ENCODE data around the gene PRKAR1B. TPM values are rescaled to one million over a fixed set of nuclear protein-coding genes. Genes with fewer than 3 reads are reported as not detected.

Gene PRKAR1B
- total and polyA plus RNA-seq, 5 donors: 20.7 to 38.3 (median 23.8) TPM

DNA sequence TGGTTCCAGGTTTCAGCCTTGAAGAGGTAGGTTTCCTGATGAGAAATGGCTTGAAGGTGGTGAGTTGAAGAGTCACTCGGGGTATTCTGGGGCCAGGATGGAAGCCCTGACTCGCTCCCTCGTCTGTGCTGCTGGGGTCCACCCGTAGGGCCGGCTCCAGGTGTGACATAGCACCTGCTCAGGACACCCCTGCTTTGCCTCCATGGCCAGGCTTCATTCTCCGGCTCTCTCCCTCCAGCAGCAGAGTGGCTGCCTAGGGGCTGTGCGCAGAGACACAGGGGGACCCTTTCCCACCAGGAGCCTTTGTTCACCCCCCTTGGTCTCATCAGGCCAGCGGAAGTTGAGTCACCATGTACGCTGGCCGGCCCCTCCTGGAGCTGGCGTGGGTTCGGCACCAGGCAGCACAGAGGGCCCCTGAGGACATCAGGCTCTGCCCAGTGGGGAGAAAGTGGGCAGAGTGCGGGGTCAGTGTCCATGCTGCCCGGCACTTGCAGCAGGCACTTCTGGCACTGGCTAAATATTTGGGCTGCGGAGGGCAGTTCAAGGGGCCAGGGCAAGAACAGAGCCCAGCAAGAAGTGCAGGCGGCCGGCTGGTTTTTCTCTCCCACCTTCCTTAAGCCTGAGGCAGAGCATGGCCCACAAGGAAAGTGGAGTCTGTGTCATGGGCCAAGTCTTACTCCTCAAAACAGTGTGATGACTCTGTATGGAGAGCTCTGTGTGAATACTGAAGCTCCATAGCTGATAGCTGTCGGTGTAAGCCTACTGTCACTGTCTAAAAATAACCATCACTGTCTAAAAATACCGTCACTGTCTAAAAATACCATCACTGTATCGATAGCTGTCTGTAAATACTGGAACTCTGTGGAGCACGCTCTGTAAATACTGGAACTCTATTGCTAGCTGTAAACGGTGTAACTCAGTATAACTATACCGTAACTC is 3.7 kb upstream of the PRKAR1B start:
- Histone ChIP-seq H3K27ac (ENCODE audit: low read length) (peak overlapping the region; percentile 93), H3K9me3 (ENCODE audit: control insufficient read depth, low read length) (no peaks in the 10 kb centered on the region), H3K4me1 (ENCODE audit: control insufficient read depth, insufficient read depth, low read length) (peaks cover 5% of the 10 kb centered on the region), H3K4me3 (ENCODE audit: low read length) (no peak overlapping the region), H3K27me3 (ENCODE audit: control insufficient read depth, insufficient read depth) (no peaks in the 10 kb centered on the region)
- intact Hi-C loops (cut with DNase I): loop anchor here in 2 of 4 donors (5.0 to 10.0 kb wide), 2 partner anchors 213 to 216 kb away; partner anchors contain the start of gene PDGFA (in 2 of the 2)
- 65% methylated on average over 23 of the region's 23 CpGs for WGBS
- ATAC-seq (peak; percentile 59 to 63), DNase-seq (no peak)

DNA sequence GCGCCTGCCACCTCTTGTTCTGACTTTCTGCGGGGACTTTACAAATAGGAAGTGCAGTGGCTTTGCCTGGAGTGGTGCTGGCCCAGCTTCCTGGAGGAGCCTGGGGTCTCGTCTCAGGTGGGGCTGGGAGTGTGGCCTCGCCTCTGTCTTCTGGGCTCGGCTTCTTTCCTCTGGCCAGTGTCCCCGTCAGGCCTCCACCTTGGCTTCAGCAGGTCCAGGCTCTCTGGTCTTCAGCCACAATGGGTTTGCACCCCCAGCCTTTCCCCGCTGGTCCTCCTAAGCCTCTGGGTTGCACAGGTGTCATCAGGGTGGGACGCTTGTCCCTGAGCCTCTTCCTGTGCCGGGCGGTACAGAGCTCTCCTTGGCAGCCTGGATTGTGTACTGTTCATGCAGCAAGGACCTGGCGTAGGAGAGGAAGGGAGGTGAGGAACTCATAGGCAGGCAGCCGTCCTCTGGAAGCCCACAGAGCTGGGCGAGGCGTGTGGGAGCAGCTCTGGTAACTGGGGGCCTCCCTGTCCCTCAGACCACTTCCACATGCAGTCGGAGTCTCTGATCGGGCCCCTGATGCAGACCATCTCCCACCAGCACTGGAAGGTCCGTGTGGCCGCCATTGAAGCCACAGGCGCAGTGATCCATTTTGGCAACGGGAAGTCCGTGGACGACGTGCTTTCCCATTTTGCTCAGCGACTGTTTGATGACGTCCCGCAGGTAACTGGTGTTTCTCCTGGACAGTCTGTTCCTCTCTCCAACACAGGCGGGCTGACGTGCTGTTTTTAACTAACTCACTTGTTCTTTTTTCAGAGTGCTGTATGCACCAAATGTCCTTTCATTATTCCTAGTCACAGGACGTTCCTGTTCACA is 2.3 kb upstream of the PRKAR1B start:
- H3K4me1 ChIP-seq (ENCODE audit: control insufficient read depth, insufficient read depth, low read length): peaks cover 5% of the 10 kb centered on the region
- WGBS: 92% methylated on average over 29 of the region's 29 CpGs
- no peak overlapping the region for H3K27ac ChIP-seq (ENCODE audit: low read length)
- intact Hi-C loops (cut with DNase I): loop anchor here in 1 of 4 donors (10.0 kb wide), 1 partner anchor 205 kb away; no protein-coding TSS in a partner anchor
- no peaks in the 10 kb centered on the region for H3K27me3 ChIP-seq (ENCODE audit: control insufficient read depth, insufficient read depth)
- ATAC-seq: no peak
- DNase-seq: no peak
- no peaks in the 10 kb centered on the region for H3K9me3 ChIP-seq (ENCODE audit: control insufficient read depth, low read length)
- H3K4me3 ChIP-seq (ENCODE audit: low read length): no peak overlapping the region

DNA sequence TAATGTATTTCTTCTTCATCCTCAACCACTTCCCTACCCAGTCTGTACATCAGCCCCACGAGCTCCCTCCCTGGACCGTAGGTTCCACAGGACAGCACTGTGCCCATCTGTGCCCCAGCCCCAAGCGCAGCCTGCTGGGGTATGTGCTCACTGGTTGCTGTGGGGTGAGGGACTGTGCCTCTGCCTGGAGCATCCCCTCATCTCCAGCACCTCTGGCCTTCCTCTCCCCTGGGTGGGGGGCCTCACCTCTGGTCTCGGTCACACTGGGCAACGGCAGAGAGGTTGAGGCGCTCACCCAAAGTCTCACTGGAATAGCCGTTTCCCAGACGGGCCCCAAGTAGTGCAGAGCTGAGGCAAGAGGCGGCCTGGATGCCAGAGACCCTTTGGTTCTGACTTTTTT is 1.5 kb upstream of the PRKAR1B start:
- no peak for DNase-seq
- Histone ChIP-seq H3K27ac (ENCODE audit: low read length) (no peak overlapping the region), H3K27me3 (ENCODE audit: control insufficient read depth, insufficient read depth) (no peaks in the 10 kb centered on the region), H3K9me3 (ENCODE audit: control insufficient read depth, low read length) (no peaks in the 10 kb centered on the region), H3K4me1 (ENCODE audit: control insufficient read depth, insufficient read depth, low read length) (peaks cover 5% of the 10 kb centered on the region), H3K4me3 (ENCODE audit: low read length) (no peak overlapping the region)
- ATAC-seq: no peak
- 83% methylated on average over 9 of the region's 9 CpGs for WGBS
- intact Hi-C loops (cut with DNase I): loop anchor here in 1 of 4 donors (10.0 kb wide), 1 partner anchor 204 kb away; no protein-coding TSS in a partner anchor

DNA sequence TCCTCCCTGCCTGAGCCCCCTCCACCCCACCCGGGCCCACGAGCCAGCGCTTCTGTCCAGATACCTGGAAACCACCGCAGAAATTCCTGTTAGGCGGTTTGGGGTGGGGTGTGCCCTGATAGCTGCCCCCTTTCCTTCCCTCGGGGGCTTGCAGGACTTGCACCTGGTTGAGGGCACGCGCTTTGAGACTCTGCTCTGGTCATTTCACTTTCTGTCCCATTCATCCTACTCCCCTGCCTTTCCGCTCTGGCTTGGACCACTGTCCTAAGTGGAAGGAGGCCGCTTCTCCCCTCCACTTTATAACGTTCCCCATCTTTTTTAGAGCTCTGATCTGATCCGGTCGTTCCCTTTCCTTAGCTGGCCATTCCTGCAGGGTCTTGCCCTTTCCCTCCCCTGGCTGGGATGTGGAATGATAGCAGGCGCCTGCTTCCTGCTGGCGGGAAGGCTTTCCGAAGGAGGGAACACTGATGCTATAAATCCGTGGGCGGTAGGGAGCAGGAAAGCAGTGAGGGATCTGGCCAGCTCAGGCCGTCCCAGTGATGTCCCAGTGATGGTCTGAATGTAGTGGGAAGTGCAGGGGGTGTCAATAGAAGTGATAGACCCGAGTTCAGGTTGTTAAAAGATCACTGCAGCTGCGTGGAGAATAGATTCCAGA is 852 bp upstream of the PRKAR1B start:
- WGBS: 20% methylated on average over 21 of the region's 21 CpGs
- Histone ChIP-seq H3K27me3 (ENCODE audit: control insufficient read depth, insufficient read depth) (no peaks in the 10 kb centered on the region), H3K4me3 (ENCODE audit: low read length) (peak overlapping the region; percentile 92), H3K9me3 (ENCODE audit: control insufficient read depth, low read length) (no peaks in the 10 kb centered on the region), H3K4me1 (ENCODE audit: control insufficient read depth, insufficient read depth, low read length) (peaks cover 5% of the 10 kb centered on the region), H3K27ac (ENCODE audit: low read length) (no peak overlapping the region)
- ATAC-seq (no peak), DNase-seq (no peak)
- intact Hi-C loops (cut with DNase I): loop anchor here in 1 of 4 donors (10.0 kb wide), 1 partner anchor 203 kb away; no protein-coding TSS in a partner anchor

DNA sequence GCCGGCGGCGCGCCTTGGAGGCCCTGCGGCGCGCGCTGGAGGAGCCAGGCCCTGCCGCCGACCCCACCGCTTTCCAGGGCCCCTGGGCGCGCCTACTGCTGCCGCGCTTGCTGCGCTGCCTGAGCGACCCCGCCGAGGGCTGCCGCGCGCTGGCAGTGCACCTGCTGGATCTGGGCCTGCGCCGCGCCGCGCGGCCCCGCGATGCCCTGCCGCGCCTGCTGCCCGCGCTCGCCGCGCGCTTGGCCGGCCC is 302 bp downstream of the PRKAR1B start:
- H3K27me3 ChIP-seq (ENCODE audit: control insufficient read depth, insufficient read depth): no peaks in the 10 kb centered on the region
- peak overlapping the region; percentile 39 for H3K27ac ChIP-seq (ENCODE audit: low read length)
- no peak for DNase-seq
- no peaks in the 10 kb centered on the region for H3K9me3 ChIP-seq (ENCODE audit: control insufficient read depth, low read length)
- H3K4me3 ChIP-seq (ENCODE audit: low read length): peak overlapping the region; percentile 92
- ATAC-seq: no peak
- WGBS: under 1% methylated on average over 39 of the region's 39 CpGs
- peaks cover 5% of the 10 kb centered on the region for H3K4me1 ChIP-seq (ENCODE audit: control insufficient read depth, insufficient read depth, low read length)
- intact Hi-C loops (cut with DNase I): loop anchor here in 1 of 4 donors (10.0 kb wide), 1 partner anchor 202 kb away; no protein-coding TSS in a partner anchor

DNA sequence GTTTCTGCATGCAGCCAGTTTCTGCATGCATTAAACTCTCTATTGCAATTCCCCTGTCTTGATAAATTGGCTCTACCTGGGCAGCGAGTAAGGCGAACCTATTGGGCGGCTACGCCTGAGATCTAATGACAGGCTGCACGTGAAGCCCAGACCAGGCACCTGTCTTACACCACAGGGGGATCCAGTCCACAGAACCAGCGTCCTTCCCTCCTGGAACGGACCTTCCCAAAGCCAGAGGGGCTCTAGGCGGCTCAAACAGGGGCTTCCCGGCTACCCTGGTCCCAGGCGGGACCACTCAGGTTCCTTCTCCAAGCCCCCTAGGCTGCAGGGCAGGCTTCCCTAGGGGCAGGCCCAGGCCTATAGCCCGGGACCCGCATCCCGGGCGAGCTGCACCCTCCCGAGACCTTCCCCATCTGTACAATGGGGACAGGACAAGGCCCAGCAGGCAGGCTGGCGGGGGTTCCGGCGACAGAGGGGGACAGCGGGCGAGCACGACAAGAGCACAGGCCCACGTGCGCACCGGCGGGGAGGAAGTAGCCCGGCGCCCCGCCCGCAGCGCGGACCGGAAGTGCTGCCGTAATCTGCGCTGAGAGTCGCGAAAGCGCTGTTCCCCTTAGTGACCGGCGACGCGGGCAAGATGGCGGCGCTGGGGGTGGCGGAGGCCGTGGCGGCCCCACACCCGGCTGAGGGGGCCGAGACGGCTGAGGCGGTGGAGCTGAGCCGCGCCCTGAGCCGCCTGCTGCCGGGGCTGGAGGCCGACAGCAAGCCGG is 812 bp downstream of the PRKAR1B start, which contains the start of gene DNAAF5:
Gene DNAAF5, plus strand, starts transcription at position 616 of the 770 bp plus-strand sequence. Its CDS starts 22 bp downstream, at position 638.
- intact Hi-C loops (cut with DNase I): loop anchor here in 1 of 4 donors (10.0 kb wide), 1 partner anchor 201 kb away; no protein-coding TSS in a partner anchor
- no peaks in the 10 kb centered on the region for H3K9me3 ChIP-seq (ENCODE audit: control insufficient read depth, low read length)
- ATAC-seq (peak; percentile 93 to 94), DNase-seq (peak; percentile 90 to 95 (median 94))
- no peaks in the 10 kb centered on the region for H3K27me3 ChIP-seq (ENCODE audit: control insufficient read depth, insufficient read depth)
- peak within 1 kb of the TSS; percentile 46 for H3K27ac ChIP-seq (ENCODE audit: low read length)
- 8% methylated on average over 56 of the region's 56 CpGs for WGBS
- peaks cover 5% of the 10 kb centered on the region for H3K4me1 ChIP-seq (ENCODE audit: control insufficient read depth, insufficient read depth, low read length)
- peak within 1 kb of the TSS; percentile 92 for H3K4me3 ChIP-seq (ENCODE audit: low read length)

DNA sequence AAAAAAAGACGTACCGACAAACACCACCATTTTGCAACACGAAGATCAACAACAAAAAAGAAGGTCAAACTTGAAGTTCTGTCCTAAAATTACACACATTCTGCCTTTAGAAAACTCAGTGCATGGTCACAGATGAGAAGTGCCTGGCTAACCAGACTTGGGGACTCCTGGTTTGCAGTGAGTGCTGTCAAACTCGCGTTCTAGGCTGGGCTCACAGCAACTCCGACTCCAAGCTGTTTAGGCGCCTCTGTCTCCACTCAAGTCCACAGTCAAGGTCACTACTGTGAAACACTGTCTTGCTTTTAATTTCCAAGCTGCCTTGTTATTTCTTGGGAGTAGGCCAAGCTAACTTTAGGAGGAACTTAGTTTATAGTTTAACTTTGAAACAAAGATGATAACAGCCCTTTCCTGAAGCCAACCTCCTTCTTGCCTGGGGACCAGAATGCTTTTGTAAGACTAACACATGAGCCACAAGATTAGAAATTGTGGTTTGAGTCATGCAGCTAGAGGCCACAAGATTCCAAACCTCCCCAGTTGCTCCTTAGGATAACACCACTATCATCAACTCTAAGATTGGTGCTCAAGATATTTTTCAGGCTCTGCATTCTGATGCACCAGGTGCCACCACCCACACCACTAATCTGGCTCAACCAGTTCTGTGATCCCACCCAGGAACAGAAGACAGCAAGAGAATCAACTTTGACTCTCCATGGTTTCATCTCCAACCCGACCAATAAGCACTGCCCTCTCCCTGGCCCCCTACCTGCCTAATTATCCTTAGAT is 1.7 kb downstream of the PRKAR1B start:
- no peak for DNase-seq
- Histone ChIP-seq H3K4me1 (ENCODE audit: control insufficient read depth, insufficient read depth, low read length) (peaks cover 5% of the 10 kb centered on the region), H3K27me3 (ENCODE audit: control insufficient read depth, insufficient read depth) (no peaks in the 10 kb centered on the region), H3K9me3 (ENCODE audit: control insufficient read depth, low read length) (no peaks in the 10 kb centered on the region), H3K27ac (ENCODE audit: low read length) (no peak overlapping the region), H3K4me3 (ENCODE audit: low read length) (no peak overlapping the region)
- ATAC-seq: no peak
- intact Hi-C loops (cut with DNase I): loop anchor here in 1 of 4 donors (10.0 kb wide), 1 partner anchor 201 kb away; no protein-coding TSS in a partner anchor
- WGBS: 86% methylated on average over 8 of the region's 8 CpGs

DNA sequence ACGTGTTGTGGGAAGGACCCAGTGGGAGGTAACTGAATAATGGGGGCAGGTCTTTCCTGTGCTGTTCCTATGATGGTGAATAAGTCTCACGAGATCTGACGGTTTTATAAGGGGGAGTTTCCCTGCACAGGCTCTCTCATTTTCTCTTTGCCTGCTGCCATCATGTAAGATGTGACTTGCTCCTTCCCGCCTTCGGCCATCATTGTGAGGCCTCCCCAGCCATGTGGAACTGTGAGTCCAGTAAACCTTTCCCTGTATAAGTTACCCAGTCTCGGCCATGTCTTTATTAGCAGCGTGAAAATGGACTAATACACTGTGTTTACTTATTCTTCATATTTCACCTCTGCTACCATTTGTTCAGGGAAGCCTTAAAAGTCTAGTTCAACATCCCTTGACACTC is 2.8 kb downstream of the PRKAR1B start:
- 90% methylated on average over 7 of the region's 7 CpGs for WGBS
- intact Hi-C loops (cut with DNase I): loop anchor here in 1 of 4 donors (10.0 kb wide), 1 partner anchor 199 kb away; no protein-coding TSS in a partner anchor
- no peaks in the 10 kb centered on the region for H3K27me3 ChIP-seq (ENCODE audit: control insufficient read depth, insufficient read depth)
- H3K4me1 ChIP-seq (ENCODE audit: control insufficient read depth, insufficient read depth, low read length): peaks cover 5% of the 10 kb centered on the region
- no peak for DNase-seq
- H3K9me3 ChIP-seq (ENCODE audit: control insufficient read depth, low read length): no peaks in the 10 kb centered on the region
- no peak overlapping the region for H3K27ac ChIP-seq (ENCODE audit: low read length)
- ATAC-seq: no peak
- no peak overlapping the region for H3K4me3 ChIP-seq (ENCODE audit: low read length)

DNA sequence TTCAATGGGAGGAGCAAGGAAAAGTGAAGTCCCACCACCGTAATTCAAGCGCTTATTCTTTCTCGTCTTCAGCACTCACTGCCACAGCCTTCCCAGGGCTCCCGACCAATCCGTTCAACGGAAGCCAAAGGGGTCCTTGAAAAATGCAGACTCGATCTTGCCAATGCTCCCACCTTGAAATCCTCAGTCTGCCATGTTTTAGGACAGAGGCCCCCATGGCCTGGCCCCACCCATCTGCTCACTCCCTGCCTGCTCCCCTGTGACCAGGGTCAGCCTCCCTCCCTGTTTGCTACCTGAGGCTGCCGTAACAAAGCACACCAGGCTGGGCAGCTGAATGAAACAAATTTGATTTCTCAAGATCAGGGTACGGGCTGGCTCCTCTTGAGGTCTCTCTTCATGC is 3.5 kb downstream of the PRKAR1B start:
- intact Hi-C loops (cut with DNase I): loop anchor here in 1 of 4 donors (10.0 kb wide), 1 partner anchor 199 kb away; no protein-coding TSS in a partner anchor
- no peak for ATAC-seq

More for the DNA sequence above, 3.5 kb downstream of the PRKAR1B start:
- H3K4me3 ChIP-seq (ENCODE audit: low read length): no peak overlapping the region
- H3K27ac ChIP-seq (ENCODE audit: low read length): no peak overlapping the region
- no peaks in the 10 kb centered on the region for H3K27me3 ChIP-seq (ENCODE audit: control insufficient read depth, insufficient read depth)
- peaks cover 5% of the 10 kb centered on the region for H3K4me1 ChIP-seq (ENCODE audit: control insufficient read depth, insufficient read depth, low read length)
- DNase-seq: no peak
- 97% methylated on average over 9 of the region's 9 CpGs for WGBS
- no peaks in the 10 kb centered on the region for H3K9me3 ChIP-seq (ENCODE audit: control insufficient read depth, low read length)

All from right cardiac atrium (tissue), 5 donors.